Measurements from ENCODE around the gene TIAM2. TPM values are rescaled to one million over a fixed set of nuclear protein-coding genes. Genes with fewer than 3 reads are reported as not detected.

The TIAM2 gene
- total and polyA plus RNA-seq, 2 donors (not counting 3 experiments of a cell fraction or from before 2014, with no cell fraction given) = 9.6 to 18.5 TPM

- no peaks in the 10 kb centered on the region for H4K20me1 ChIP-seq (replicated peaks; ENCODE audit: control insufficient read depth, extremely low read depth, insufficient read depth, low read length)
- H3K4me1 ChIP-seq (ENCODE audit: control insufficient read depth, extremely low read depth, insufficient read depth, low read length) = peaks cover 4% of the 10 kb centered on the region
- H3K9me1 ChIP-seq (replicated peaks; ENCODE audit: control insufficient read depth, extremely low read depth, insufficient read depth, low read length) = no peaks in the 10 kb centered on the region
- TF ChIP-seq, protein P1, sequence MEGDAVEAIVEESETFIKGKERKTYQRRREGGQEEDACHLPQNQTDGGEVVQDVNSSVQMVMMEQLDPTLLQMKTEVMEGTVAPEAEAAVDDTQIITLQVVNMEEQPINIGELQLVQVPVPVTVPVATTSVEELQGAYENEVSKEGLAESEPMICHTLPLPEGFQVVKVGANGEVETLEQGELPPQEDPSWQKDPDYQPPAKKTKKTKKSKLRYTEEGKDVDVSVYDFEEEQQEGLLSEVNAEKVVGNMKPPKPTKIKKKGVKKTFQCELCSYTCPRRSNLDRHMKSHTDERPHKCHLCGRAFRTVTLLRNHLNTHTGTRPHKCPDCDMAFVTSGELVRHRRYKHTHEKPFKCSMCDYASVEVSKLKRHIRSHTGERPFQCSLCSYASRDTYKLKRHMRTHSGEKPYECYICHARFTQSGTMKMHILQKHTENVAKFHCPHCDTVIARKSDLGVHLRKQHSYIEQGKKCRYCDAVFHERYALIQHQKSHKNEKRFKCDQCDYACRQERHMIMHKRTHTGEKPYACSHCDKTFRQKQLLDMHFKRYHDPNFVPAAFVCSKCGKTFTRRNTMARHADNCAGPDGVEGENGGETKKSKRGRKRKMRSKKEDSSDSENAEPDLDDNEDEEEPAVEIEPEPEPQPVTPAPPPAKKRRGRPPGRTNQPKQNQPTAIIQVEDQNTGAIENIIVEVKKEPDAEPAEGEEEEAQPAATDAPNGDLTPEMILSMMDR (IDR thresholded peaks at IDR 0.05; ENCODE audit: extremely low read depth in 1 of 2, insufficient read depth in 1 of 2, low read depth in 1 of 2, low read length in 2 of 2) = no peak
- TF ChIP-seq POLR2A (IDR thresholded peaks at IDR 0.05; ENCODE audit: low read depth, low read length) (no peak), MYC (IDR thresholded peaks at IDR 0.05; ENCODE audit: low read depth, low read length) (no peak), EZH2 (IDR thresholded peaks at IDR 0.05; ENCODE audit: borderline replicate concordance, low read depth, low read length, severe bottlenecking) (no peak), POLR2AphosphoS5 (IDR thresholded peaks at IDR 0.05; ENCODE audit: insufficient read depth, low read depth, low read length) (no peak), JUN (IDR thresholded peaks at IDR 0.05; ENCODE audit: borderline replicate concordance, insufficient read depth, insufficient read length, low read depth) (no peak), FOS (IDR thresholded peaks at IDR 0.05; ENCODE audit: borderline replicate concordance, insufficient read depth, low read length) (no peak), GATA2 (IDR thresholded peaks at IDR 0.05; ENCODE audit: insufficient read depth, insufficient read length, low read depth, low read length) (no peak)
- TF ChIP-seq, protein P2, sequence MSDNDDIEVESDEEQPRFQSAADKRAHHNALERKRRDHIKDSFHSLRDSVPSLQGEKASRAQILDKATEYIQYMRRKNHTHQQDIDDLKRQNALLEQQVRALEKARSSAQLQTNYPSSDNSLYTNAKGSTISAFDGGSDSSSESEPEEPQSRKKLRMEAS (IDR thresholded peaks at IDR 0.05; ENCODE audit: insufficient read depth, insufficient read length) = no peak
- H3K4me2 ChIP-seq (ENCODE audit: insufficient read depth, low read length) = no peak overlapping the region
- H3K9me3 ChIP-seq (replicated peaks; ENCODE audit: control insufficient read depth, insufficient read depth, low read length) = no peaks in the 10 kb centered on the region
- ChIA-PET CTCF (interaction anchor here (0.6 kb wide), 1 partner anchor 31 kb away, joined by 3 read pairs; no protein-coding TSS in a partner anchor), POLR2A (no interaction called here)
- no peak for FAIRE-seq
- dilution Hi-C loops (cut with MboI; ENCODE audit: extremely low pct_ligation_motif_present, low sequenced_read_pairs) = no loop called here
- H3K9ac ChIP-seq (replicated peaks; ENCODE audit: extremely low read depth, insufficient read depth, low read length) = no peak overlapping the region
- H3K79me2 ChIP-seq (ENCODE audit: control insufficient read depth, insufficient read depth, low read length) = no peaks in the 10 kb centered on the region
- no peak overlapping the region for H3K27ac ChIP-seq (ENCODE audit: insufficient read depth, low read depth, low read length)
- no peak overlapping the region for H3K4me3 ChIP-seq (replicated peaks in 1 of 3; ENCODE audit: insufficient read depth in 1 of 3, low read depth in 1 of 3, low read length in 3 of 3)
- no peak overlapping the region for H2AFZ ChIP-seq (ENCODE audit: low read depth, low read length)
- no TSS peak for BruUV-seq (replicated peaks)
- no peaks in the 10 kb centered on the region for H3K27me3 ChIP-seq (ENCODE audit: control insufficient read depth in 2 of 2, insufficient read depth in 2 of 2, low read length in 2 of 2)
- no peak for DNase-seq (ENCODE audit: low read depth, low spot score)
- intact Hi-C loops (cut with micrococcal nuclease) = no loop called here
- H3K36me3 ChIP-seq (ENCODE audit: control insufficient read depth in 2 of 2, extremely low read depth in 1 of 2, insufficient read depth in 2 of 2, low read length in 2 of 2) = no peaks in the 10 kb centered on the region
Observed at GRCh38 chr6:155038527-155038926, 43.4 kb downstream of the TIAM2 start.

Data from endothelial cell of umbilical vein (primary cell).